Islet precursor cell (in vitro differentiated cells): ENCODE measurements around the gene PHLDA3.
A peak's percentile ranks its signal among the peaks of the same experiment; 100 is the strongest.

Experiments
- DNase-seq: peaks from one replicate; pipeline ENCODE4 v3.0.0-alpha.2; 2018

PHLDA3 gene

GRCh38 chr1:201468844-201469644 is at the start of gene PHLDA3:
TSS of gene PHLDA3 (minus strand) at chr1:201469188. CDS start at chr1:201468786, 402 bp downstream.
- DNase-seq: peak; percentile 98

GRCh38 chr1:201518071-201518470 is 49.1 kb upstream of the PHLDA3 start:
- DNase-seq: peak; percentile 38

- DNase-seq: peak; percentile 92
Measured at GRCh38 chr1:201517631-201518030, 48.6 kb upstream of the PHLDA3 start.

- peak; percentile 36 for DNase-seq
Measured at GRCh38 chr1:201516511-201517127, 47.6 kb upstream of the PHLDA3 start.

GRCh38 chr1:201515895-201516294 is 46.9 kb upstream of the PHLDA3 start:
- DNase-seq: peak; percentile 78

GRCh38 chr1:201515062-201515750 is 46.2 kb upstream of the PHLDA3 start:
- DNase-seq: peak; percentile 78

GRCh38 chr1:201514466-201514865 is 45.5 kb upstream of the PHLDA3 start:
- DNase-seq: no peak

GRCh38 chr1:201513498-201514243 is 44.7 kb upstream of the PHLDA3 start:
- DNase-seq: peak; percentile 67

GRCh38 chr1:201511941-201512539 is 43.1 kb upstream of the PHLDA3 start:
- DNase-seq: peak; percentile 97

GRCh38 chr1:201511396-201511940 is 42.5 kb upstream of the PHLDA3 start:
- DNase-seq: peak; percentile 46

- DNase-seq: no peak
Measured at GRCh38 chr1:201510734-201511133, 41.7 kb upstream of the PHLDA3 start.

GRCh38 chr1:201509601-201510374 is 40.8 kb upstream of the PHLDA3 start:
- DNase-seq: peak; percentile 36

- peak; percentile 45 for DNase-seq
Measured at GRCh38 chr1:201508809-201509208, 39.8 kb upstream of the PHLDA3 start.

GRCh38 chr1:201507360-201507675 is 38.3 kb upstream of the PHLDA3 start:
- no peak for DNase-seq

GRCh38 chr1:201506557-201507359 is 37.8 kb upstream of the PHLDA3 start, which contains the start of gene CSRP1:
TSS of gene CSRP1 (minus strand) at chr1:201507123. CDS start at chr1:201496303, 10,820 bp downstream.
- peak; percentile 89 for DNase-seq

GRCh38 chr1:201506092-201506491 is 37.1 kb upstream of the PHLDA3 start:
- DNase-seq: peak; percentile 44

GRCh38 chr1:201505503-201505890 is 36.5 kb upstream of the PHLDA3 start:
- DNase-seq: peak; percentile 73

GRCh38 chr1:201504799-201505502 is 36.0 kb upstream of the PHLDA3 start:
- peak; percentile 48 for DNase-seq

- DNase-seq: no peak
Measured at GRCh38 chr1:201504179-201504631, 35.2 kb upstream of the PHLDA3 start.
